PC-9 (cell line): Measurements from ENCODE around the gene DOCK11.

Source experiments
- CTCF ChIP-seq: fragments of 200-600 bp; sonication (generic); conservative IDR thresholded peaks from 2 replicates; pipeline ENCODE4 v1.6.1; 2017; ENCODE audit warnings: mixed run types, antibody characterized with exemption, mild to moderate bottlenecking, moderate library complexity
- EZH2 ChIP-seq: fragments of 200-600 bp; sonication (generic); IDR thresholded peaks from 2 replicates; pipeline ENCODE4 v1.8.0; 2017; ENCODE audit warnings: antibody characterized with exemption, low read depth

GRCh38 chrX:118507766-118508165 is 12.2 kb downstream of the DOCK11 start:
- TF ChIP-seq CTCF: no peak
- TF ChIP-seq EZH2: no peak
